ENCODE results near the gene FFAR1. TPM values are rescaled to one million over a fixed set of nuclear protein-coding genes. Genes with fewer than 3 reads are reported as not detected.

Gene FFAR1
- total RNA-seq, 1 experiment from 2014 or later, result not detected

- DNase-seq (ENCODE audit: low read depth), result no peak
Measured at GRCh38 chr19:35314858-35315470, 32.7 kb upstream of the FFAR1 start.

DNA sequence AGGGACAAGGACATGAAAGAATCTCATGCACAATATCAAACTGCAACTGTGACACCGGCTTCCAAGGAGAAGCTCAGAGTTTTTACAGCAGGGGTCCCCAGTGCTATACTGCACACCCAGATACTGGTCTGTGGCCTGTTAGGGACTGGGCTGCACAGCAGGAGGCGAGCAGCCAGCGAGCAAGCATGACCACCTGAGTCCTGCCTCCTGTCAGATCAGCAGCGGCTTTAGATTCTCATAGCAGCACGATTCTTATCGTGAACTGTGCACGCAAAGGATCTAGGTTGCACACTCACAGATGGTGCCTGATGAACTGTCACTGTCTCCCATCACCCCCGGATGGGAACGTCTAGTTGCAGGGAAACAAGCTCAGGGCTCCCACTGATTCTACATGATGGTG, 31.8 kb upstream of the FFAR1 start:
- DNase-seq (ENCODE audit: low read depth), result no peak

- no peak for DNase-seq (ENCODE audit: low read depth)
Measured at GRCh38 chr19:35316560-35316959, 31.1 kb upstream of the FFAR1 start.

DNA sequence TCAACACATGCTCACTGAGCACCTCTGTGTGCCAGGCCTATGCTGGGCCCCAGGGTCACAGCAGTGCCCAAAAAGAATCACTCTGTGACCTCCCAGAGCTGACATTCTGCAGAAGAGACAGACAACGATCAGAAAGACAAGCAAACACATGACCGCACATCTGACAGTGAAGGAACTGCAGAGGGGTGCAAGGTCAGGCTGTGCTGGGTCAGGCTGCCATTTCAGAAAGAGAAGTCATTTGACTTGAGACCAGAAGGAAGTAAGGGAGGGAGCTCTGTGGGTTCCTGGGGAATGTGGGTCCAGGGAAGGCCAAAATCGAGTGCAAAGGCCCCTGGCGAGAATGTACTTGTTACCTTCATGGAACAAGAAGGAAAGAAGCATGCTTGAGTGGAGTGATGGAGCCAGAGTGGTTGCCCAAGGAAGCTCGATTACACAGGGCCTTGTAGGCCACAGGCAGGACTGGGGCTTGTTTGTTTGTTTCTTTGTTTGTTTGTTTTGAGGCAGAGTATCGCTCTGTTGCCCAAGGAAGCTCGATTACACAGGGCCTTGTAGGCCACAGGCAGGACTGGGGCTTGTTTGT, 30.1 kb upstream of the FFAR1 start:
- no peak for DNase-seq (ENCODE audit: low read depth)

- DNase-seq (ENCODE audit: low read depth), result peak; percentile 92
Measured at GRCh38 chr19:35318679-35319448, 28.8 kb upstream of the FFAR1 start.

DNA sequence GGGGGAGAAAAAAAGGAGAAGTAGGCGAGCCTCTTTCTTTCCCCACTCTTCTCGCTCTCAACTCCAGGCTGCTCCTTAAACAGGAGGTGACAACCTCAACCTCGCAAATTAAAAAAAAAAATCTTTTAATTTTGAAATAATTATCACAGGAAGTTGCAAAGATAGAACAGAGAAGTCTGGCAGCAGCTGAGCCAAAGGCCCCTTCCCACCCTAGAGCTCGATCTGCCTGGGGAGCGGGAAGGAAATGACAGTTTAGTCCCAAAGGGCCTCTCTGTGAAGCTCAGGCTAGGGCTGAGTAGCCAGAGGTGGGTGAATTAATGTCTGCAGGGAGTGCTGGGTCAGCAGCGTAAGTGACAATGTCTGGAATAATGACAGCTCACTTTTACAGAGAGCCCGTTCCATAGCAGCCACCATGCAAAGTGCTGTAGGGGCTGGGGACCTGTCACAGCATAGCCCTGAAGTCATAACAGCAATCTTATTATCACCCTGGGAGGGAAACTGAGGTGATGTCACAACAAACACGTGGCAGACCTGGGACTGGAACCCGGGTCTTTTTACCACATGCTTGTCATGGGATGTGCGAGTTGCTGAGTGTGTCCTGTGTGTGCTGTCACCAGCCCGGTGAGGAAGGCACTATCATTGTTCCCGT, 27.5 kb upstream of the FFAR1 start:
- DNase-seq (ENCODE audit: low read depth), result no peak

DNA sequence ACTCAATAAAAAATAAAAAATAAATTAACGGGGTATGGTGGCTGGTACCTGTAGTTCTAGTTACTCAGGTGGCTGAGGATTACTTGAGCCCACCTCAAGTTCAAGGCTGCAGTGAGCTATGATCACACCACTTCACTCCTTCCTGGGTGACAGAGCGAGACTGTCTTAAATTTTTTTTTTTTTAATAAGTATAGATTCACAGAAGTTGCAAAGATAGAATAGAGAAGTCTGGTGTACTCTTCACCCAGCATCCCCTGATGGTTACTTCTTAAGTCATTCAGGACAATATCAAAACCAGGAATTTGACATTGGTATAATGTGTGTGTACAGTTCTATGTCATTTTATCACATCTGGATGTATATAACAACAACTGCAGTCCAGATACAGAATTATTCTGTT, 26.4 kb upstream of the FFAR1 start:
- DNase-seq (ENCODE audit: low read depth), result no peak

- no peak for DNase-seq (ENCODE audit: low read depth)
Measured at GRCh38 chr19:35322014-35322413, 25.7 kb upstream of the FFAR1 start.

GRCh38 chr19:35327642-35328041, 20.1 kb upstream of the FFAR1 start:
- no peak for DNase-seq (ENCODE audit: low read depth)

DNA sequence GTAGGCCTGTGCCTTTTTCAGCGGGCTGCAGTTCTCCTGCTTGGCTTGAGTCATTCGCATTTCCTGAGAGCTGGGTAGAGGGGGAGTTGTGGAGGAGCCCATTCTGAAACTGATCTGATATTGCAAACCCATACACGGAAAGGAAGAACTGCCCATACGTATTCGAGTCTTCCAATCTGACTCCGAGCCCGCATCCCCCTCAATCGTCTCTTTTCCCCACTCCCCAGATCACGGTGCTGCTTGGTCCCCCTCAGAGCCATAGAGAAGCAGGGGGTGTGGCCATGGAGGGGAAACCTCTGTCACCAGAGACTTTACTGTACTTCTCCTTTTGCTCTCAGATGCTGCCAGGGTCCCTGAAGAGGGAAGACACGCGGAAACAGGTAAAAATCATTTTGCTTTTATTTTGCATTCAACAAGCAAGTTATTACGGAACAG, 18.8 kb upstream of the FFAR1 start, which contains the start of gene CD22:
TSS of gene CD22 (plus strand) at position 337 of the 435 bp plus-strand sequence. CDS start 2,854 bp downstream, outside the sequence.
- no peak for DNase-seq (ENCODE audit: low read depth)

DNA sequence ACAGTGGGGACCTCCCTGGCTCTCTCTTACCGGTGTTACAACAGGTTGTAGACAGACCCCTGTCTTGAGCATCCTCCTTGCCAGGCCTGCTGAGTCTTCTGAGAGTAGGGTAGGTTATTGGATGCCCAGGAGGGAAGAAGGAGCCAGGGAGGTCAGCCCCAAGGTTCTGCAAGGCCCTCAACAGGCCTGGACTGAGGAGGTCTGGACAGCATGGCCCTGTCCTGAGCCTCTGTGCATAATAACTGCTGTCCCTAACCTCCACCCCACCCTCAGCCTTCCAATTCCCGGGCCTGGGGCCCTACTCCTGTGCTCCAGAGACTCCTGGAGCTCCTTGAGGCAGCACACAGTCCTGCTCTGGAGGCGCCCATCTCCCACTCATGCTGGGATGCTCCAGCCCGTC, 18.4 kb upstream of the FFAR1 start:
- no peak for DNase-seq (ENCODE audit: low read depth)

- DNase-seq (ENCODE audit: low read depth), result no peak
Measured at GRCh38 chr19:35330475-35330874, 17.2 kb upstream of the FFAR1 start.

DNA sequence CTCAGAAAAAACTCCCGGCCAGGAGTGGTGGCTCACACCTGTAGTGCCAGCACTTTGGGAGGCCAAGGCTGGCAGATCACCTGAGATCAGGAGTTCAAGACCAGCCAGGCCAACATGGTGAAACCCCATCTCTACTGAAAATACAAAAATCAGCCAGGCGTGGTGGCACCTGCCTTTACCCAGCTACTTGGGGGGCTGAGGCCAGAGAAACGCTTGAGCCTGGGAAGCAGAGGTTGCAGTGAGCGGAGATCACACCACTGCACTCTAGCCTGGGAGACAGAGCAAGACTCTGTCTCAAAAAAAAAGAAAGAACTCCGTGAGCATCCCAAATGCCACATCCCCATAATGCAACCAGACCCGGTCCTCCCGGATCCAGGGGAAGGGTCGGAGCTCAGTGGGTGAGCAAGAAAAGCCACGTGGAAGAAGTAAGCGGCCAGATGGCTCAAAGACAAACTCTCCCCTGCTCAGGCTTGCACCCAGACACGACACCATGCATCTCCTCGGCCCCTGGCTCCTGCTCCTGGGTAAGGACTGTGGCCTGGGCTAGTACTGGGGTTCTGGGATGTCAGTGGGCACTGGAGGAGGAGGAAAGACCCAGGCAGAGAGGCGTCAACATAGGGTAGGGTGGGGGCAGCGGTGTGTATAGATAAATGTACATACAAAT, 16.0 kb upstream of the FFAR1 start:
- DNase-seq (ENCODE audit: low read depth), result no peak

- DNase-seq (ENCODE audit: low read depth), result peak; percentile 31
Measured at GRCh38 chr19:35332817-35333216, 14.9 kb upstream of the FFAR1 start.

GRCh38 chr19:35334144-35334753, 13.5 kb upstream of the FFAR1 start:
- DNase-seq (ENCODE audit: low read depth), result no peak

- no peak for DNase-seq (ENCODE audit: low read depth)
Measured at GRCh38 chr19:35336166-35336955, 11.3 kb upstream of the FFAR1 start.

DNA sequence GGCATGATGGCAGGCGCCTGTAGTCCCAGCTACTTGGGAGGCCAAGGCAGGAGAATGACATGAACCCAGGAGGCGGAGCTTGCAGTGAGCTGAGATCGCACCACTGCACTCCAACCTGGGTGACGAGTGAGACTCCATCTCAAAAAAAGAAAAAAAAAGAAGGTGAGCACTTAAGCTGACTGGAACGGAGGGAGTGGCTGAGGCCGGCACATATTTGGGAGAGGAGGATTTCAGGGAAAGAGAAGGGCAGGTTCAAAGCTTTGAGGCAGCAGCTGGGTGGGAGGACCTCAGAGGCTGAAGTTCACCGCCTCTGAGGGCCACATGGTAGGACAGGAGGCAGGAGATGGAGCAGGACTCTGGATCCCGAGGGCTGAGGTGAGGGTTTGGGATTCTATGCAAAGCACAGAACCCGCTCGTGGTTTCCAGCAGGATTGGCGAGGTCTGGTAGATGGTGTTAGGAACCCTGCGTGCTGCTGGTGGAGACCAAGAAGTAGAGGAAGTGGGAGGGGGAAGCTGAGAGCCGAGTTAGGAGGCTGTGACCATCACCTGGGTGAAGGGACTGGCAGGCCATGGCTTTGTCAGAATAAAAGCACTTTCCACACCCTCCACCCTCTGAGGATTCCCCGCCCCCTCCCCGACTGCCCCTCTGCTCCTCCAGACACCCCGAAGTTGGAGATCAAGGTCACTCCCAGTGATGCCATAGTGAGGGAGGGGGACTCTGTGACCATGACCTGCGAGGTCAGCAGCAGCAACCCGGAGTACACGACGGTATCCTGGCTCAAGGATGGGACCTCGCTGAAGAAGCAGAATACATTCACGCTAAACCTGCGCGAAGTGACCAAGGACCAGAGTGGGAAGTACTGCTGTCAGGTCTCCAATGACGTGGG, 10.4 kb upstream of the FFAR1 start:
- no peak for DNase-seq (ENCODE audit: low read depth)

GRCh38 chr19:35337984-35338296, 9.8 kb upstream of the FFAR1 start:
- DNase-seq (ENCODE audit: low read depth), result no peak

GRCh38 chr19:35340431-35340830, 7.3 kb upstream of the FFAR1 start:
- no peak for DNase-seq (ENCODE audit: low read depth)

- no peak for DNase-seq (ENCODE audit: low read depth)
Measured at GRCh38 chr19:35341006-35341405, 6.7 kb upstream of the FFAR1 start.

All from Daoy (cell line).